Gastroesophageal sphincter (tissue), 4 donors: ENCODE measurements around the gene INVS. TPM values are rescaled to one million over a fixed set of nuclear protein-coding genes. Genes with fewer than 3 reads are reported as not detected.

Experiments used
- ATAC-seq: fragments of 150-250 bp; one replicate; pipeline ENCODE4 v1.9.1; 2016; ENCODE audit warnings: mild to moderate bottlenecking, moderate library complexity
- H3K27ac ChIP-seq, 4 donors: fragments of 200-600 bp; sonication (generic) in 3 of 4; 1 replicate in 3 of 4; 2 replicates in 1 of 4; pipeline ENCODE4 v1.5.1; 2016 to 2019
- H3K27me3 ChIP-seq: fragments of 200-600 bp; sonication (generic); one replicate; pipeline ENCODE4 v1.5.1; 2019
- H3K36me3 ChIP-seq, 2 donors: fragments of 200-600 bp; sonication (generic); one replicate each; pipeline ENCODE4 v1.5.1; 2019; ENCODE audit warnings: control low read depth in 1 of 2
- H3K4me1 ChIP-seq, 3 donors: fragments of 200-600 bp; sonication (generic); 1 replicate in 2 of 3; 2 replicates in 1 of 3; pipeline ENCODE4 v1.5.1; 2016 to 2019; ENCODE audit warnings: control low read depth in 2 of 3
- H3K4me3 ChIP-seq, 2 donors: fragments of 200-600 bp; sonication (generic); one replicate each; pipeline ENCODE4 v1.5.1; 2019; ENCODE audit warnings: mild to moderate bottlenecking in 1 of 2, moderate library complexity in 1 of 2
- H3K9me3 ChIP-seq, 3 donors: fragments of 200-600 bp; sonication (generic); one replicate each; pipeline ENCODE4 v1.5.1; 2017 to 2019; ENCODE audit warnings: control low read depth in 2 of 3
- CTCF ChIP-seq, 4 experiments: fragments of 200-600 bp in 2 of 4; fragments of 450-650 bp in 2 of 4; sonication (generic) in 1 of 4; IDR thresholded peaks; one replicate each; pipeline ENCODE4 v1.5.1; 2017 to 2019; ENCODE audit warnings: antibody characterized with exemption in 4 of 4, mild to moderate bottlenecking in 2 of 4, moderate library complexity in 2 of 4
- EP300 ChIP-seq: sonication (generic); formaldehyde crosslinking; IDR thresholded peaks from one replicate; pipeline ENCODE4 v1.6.1; 2017; ENCODE audit warnings: antibody characterized with exemption, mild to moderate bottlenecking
- POLR2A ChIP-seq, 2 donors: fragments of 450-650 bp; IDR thresholded peaks; one replicate each; pipeline ENCODE4 v1.6.1; 2017; ENCODE audit warnings: antibody characterized with exemption in 2 of 2, mild to moderate bottlenecking in 2 of 2, moderate library complexity in 1 of 2
- POLR2AphosphoS5 ChIP-seq: sonication (generic); formaldehyde crosslinking; IDR thresholded peaks from one replicate; pipeline ENCODE4 v1.6.1; 2017; ENCODE audit warnings: antibody characterized with exemption
- WGBS, 2 donors: methylation state at CpG; one replicate each; pipeline ENCODE4 v1.1.5; 2018; ENCODE audit warnings: low coverage in 1 of 2; 5-methylcytosine and 5-hydroxymethylcytosine counted together
- total RNA-seq, 4 donors: library from RNA; depleted of rRNA; stranded (reverse); fragments of >200 nt; gene quantifications; one replicate each; pipeline ENCODE4 v1.1.0, GENCODE V29; 2016

Gene INVS
- total RNA-seq, 4 donors from 2014 or later, result 18.3 to 35.0 (median 25.6) TPM

GRCh38 chr9:100221538-100221937 is 122.5 kb downstream of the INVS start:
- no peak overlapping the region for H3K27ac ChIP-seq
- peaks cover 0 to 16% of the 10 kb centered on the region in 2 donors for H3K36me3 ChIP-seq
- no peak overlapping the region for H3K4me3 ChIP-seq
- ATAC-seq, result no peak
- TF ChIP-seq CTCF (IDR thresholded peaks at IDR 0.05), result no peak
- TF ChIP-seq POLR2A (IDR thresholded peaks at IDR 0.05), result no peak
- TF ChIP-seq EP300, result no peak
- TF ChIP-seq POLR2AphosphoS5, result no peak
- H3K9me3 ChIP-seq, result no peaks in the 10 kb centered on the region
- no peaks in the 10 kb centered on the region for H3K4me1 ChIP-seq
- WGBS, 2 donors, result 57 to 100% methylated on average over 1 of the region's 1 CpG
- H3K27me3 ChIP-seq, result no peaks in the 10 kb centered on the region

GRCh38 chr9:100222674-100223073 is 123.6 kb downstream of the INVS start:
- no peaks in the 10 kb centered on the region for H3K9me3 ChIP-seq
- no peaks in the 10 kb centered on the region for H3K4me1 ChIP-seq
- H3K4me3 ChIP-seq, result no peak overlapping the region
- 23 to 25% methylated on average over 1 to 2 of the region's 2 CpGs for WGBS, 2 donors
- peaks cover 0 to 18% of the 10 kb centered on the region in 2 donors for H3K36me3 ChIP-seq
- no peak overlapping the region for H3K27ac ChIP-seq
- TF ChIP-seq CTCF (IDR thresholded peaks at IDR 0.05) (peak in 2 of 4 experiments; percentile 29 to 39), POLR2A (IDR thresholded peaks at IDR 0.05) (no peak)
- ATAC-seq, result no peak
- no peaks in the 10 kb centered on the region for H3K27me3 ChIP-seq

GRCh38 chr9:100227636-100228035 is 128.6 kb downstream of the INVS start:
- H3K27ac ChIP-seq, result no peak overlapping the region
- 81 to 95% methylated on average over 2 of the region's 2 CpGs for WGBS, 2 donors
- H3K9me3 ChIP-seq, result peaks cover 0 to 4% (median 0%) of the 10 kb centered on the region in 3 donors
- no peaks in the 10 kb centered on the region for H3K27me3 ChIP-seq
- TF ChIP-seq EP300 (no peak), POLR2A (IDR thresholded peaks at IDR 0.05) (no peak), POLR2AphosphoS5 (no peak), CTCF (IDR thresholded peaks at IDR 0.05) (no peak)
- H3K4me3 ChIP-seq, result no peak overlapping the region
- no peaks in the 10 kb centered on the region for H3K4me1 ChIP-seq
- H3K36me3 ChIP-seq, result peaks cover 0 to 54% of the 10 kb centered on the region in 2 donors
- no peak for ATAC-seq

- H3K27ac ChIP-seq, result no peak overlapping the region
- ATAC-seq, result no peak
- no peak overlapping the region for H3K4me3 ChIP-seq
- TF ChIP-seq POLR2A (IDR thresholded peaks at IDR 0.05), result no peak
- no peak for TF ChIP-seq EP300
- no peak for TF ChIP-seq POLR2AphosphoS5
- no peak for TF ChIP-seq CTCF (IDR thresholded peaks at IDR 0.05)
- peaks cover 0 to 54% of the 10 kb centered on the region in 2 donors for H3K36me3 ChIP-seq
- peaks cover 0 to 4% (median 0%) of the 10 kb centered on the region in 3 donors for H3K9me3 ChIP-seq
- H3K4me1 ChIP-seq, result no peaks in the 10 kb centered on the region
- 53 to 65% methylated on average over 4 of the region's 4 CpGs for WGBS, 2 donors
- H3K27me3 ChIP-seq, result no peaks in the 10 kb centered on the region
Observed at GRCh38 chr9:100228352-100228869, 129.4 kb downstream of the INVS start.

GRCh38 chr9:100229136-100229535 is 130.1 kb downstream of the INVS start:
- Histone ChIP-seq H3K4me1 (no peaks in the 10 kb centered on the region), H3K9me3 (peaks cover 0 to 4% (median 0%) of the 10 kb centered on the region in 3 donors), H3K27me3 (no peaks in the 10 kb centered on the region), H3K36me3 (peaks cover 0 to 54% of the 10 kb centered on the region in 2 donors), H3K4me3 (no peak overlapping the region), H3K27ac (no peak overlapping the region)
- ATAC-seq, result no peak
- TF ChIP-seq POLR2A (IDR thresholded peaks at IDR 0.05) (no peak), EP300 (no peak), POLR2AphosphoS5 (no peak), CTCF (IDR thresholded peaks at IDR 0.05) (no peak)
- WGBS, 2 donors, result 65 to 83% methylated on average over 2 of the region's 2 CpGs
